ENCODE results near the gene CLNK. TPM values are rescaled to one million over a fixed set of nuclear protein-coding genes. Genes with fewer than 3 reads are reported as not detected.

Gene CLNK
- polyA plus RNA-seq, 2 of the 4 experiments (the other 2 are of a cell fraction) = not detected

DNA sequence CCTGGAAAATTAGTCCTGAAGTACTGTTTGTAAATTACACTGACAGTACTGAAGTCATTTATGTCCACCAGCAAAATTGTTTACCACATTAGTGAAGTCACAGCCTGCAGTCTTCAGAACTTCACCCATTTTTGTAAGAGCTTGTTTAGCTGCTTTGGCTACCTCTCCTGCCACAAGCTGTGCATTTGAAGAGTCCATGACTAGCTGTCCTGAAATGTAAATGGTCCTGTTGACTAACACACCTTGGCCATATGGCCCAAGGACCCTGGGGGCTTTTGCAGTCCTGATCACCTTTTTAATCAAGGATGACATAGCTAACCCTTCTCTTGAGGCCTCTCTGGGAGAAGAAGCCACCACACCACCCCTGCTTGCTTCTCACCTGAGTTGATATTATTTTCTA lies 205.9 kb downstream of the CLNK start:
- Histone ChIP-seq H3K9me3 (no peaks in the 10 kb centered on the region), H3K4me3 (no peak overlapping the region), H3K4me2 (no peak overlapping the region), H3K27ac (no peak overlapping the region), H3K4me1 (no peaks in the 10 kb centered on the region)
- no peak for DNase-seq (ENCODE audit: low read depth in 1 of 2, low spot score in 1 of 2)
- POLR2A ChIA-PET = no interaction called here
- no peak for FAIRE-seq
- CTCF ChIA-PET = no interaction called here
- no peak for ATAC-seq
- TF ChIP-seq EHMT2 (IDR thresholded peaks at IDR 0.05; ENCODE audit: low read depth) = no peak
- no peak for TF ChIP-seq TP53 (CRISPR knock-in tag; IDR thresholded peaks at IDR 0.05)
- no peak for TF ChIP-seq HOXA7 (CRISPR knock-in tag; IDR thresholded peaks at IDR 0.05)
- TF ChIP-seq, protein P1, sequence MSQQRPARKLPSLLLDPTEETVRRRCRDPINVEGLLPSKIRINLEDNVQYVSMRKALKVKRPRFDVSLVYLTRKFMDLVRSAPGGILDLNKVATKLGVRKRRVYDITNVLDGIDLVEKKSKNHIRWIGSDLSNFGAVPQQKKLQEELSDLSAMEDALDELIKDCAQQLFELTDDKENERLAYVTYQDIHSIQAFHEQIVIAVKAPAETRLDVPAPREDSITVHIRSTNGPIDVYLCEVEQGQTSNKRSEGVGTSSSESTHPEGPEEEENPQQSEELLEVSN (IDR thresholded peaks at IDR 0.05; ENCODE audit: borderline replicate concordance, low read depth) = no peak
- TF ChIP-seq, protein P2, sequence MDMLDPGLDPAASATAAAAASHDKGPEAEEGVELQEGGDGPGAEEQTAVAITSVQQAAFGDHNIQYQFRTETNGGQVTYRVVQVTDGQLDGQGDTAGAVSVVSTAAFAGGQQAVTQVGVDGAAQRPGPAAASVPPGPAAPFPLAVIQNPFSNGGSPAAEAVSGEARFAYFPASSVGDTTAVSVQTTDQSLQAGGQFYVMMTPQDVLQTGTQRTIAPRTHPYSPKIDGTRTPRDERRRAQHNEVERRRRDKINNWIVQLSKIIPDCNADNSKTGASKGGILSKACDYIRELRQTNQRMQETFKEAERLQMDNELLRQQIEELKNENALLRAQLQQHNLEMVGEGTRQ (IDR thresholded peaks at IDR 0.05) = no peak
- TF ChIP-seq POLR2A (IDR thresholded peaks at IDR 0.05; ENCODE audit: low read length) = no peak
- no peak for TF ChIP-seq HOXB13 (CRISPR knock-in tag; IDR thresholded peaks at IDR 0.05; ENCODE audit: low read depth)
- TF ChIP-seq ESRRA (IDR thresholded peaks at IDR 0.05; ENCODE audit: borderline replicate concordance, low read length) = no peak
- TF ChIP-seq, protein P3, sequence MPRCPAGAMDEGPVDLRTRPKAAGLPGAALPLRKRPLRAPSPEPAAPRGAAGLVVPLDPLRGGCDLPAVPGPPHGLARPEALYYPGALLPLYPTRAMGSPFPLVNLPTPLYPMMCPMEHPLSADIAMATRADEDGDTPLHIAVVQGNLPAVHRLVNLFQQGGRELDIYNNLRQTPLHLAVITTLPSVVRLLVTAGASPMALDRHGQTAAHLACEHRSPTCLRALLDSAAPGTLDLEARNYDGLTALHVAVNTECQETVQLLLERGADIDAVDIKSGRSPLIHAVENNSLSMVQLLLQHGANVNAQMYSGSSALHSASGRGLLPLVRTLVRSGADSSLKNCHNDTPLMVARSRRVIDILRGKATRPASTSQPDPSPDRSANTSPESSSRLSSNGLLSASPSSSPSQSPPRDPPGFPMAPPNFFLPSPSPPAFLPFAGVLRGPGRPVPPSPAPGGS (IDR thresholded peaks at IDR 0.05) = no peak
- TF ChIP-seq, protein P4, sequence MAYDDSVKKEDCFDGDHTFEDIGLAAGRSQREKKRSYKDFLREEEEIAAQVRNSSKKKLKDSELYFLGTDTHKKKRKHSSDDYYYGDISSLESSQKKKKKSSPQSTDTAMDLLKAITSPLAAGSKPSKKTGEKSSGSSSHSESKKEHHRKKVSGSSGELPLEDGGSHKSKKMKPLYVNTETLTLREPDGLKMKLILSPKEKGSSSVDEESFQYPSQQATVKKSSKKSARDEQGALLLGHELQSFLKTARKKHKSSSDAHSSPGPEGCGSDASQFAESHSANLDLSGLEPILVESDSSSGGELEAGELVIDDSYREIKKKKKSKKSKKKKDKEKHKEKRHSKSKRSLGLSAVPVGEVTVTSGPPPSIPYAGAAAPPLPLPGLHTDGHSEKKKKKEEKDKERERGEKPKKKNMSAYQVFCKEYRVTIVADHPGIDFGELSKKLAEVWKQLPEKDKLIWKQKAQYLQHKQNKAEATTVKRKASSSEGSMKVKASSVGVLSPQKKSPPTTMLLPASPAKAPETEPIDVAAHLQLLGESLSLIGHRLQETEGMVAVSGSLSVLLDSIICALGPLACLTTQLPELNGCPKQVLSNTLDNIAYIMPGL (CRISPR knock-in tag; IDR thresholded peaks at IDR 0.05; ENCODE audit: borderline replicate concordance) = no peak
- no peak for TF ChIP-seq CEBPB (IDR thresholded peaks at IDR 0.05)
- TF ChIP-seq HDAC2 (IDR thresholded peaks at IDR 0.05) = no peak
- TF ChIP-seq TFCP2L1 (CRISPR knock-in tag; IDR thresholded peaks at IDR 0.05) = no peak
- TF ChIP-seq SMC3 (IDR thresholded peaks at IDR 0.05) = no peak

DNA sequence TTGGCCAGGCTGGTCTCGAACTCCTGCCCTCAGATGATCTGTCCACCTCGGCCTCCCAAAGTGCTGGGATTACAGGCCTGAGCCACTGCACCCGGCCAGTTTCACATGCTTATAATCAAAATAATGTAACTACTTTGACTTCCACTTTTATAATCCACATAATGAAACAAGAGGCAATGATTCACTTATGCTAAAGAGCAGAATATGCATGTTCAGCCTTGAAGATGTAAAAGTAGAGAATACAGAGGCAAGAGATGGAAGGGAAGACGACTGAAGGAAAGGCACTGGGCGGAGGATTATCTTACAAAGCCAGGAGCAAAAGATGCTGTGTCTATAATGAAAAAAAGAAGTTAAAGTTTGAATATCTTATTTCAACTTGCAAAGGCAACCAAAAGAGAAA lies 214.1 kb downstream of the CLNK start:
- FAIRE-seq = no peak
- POLR2A ChIA-PET = no interaction called here
- Histone ChIP-seq H3K4me2 (no peak overlapping the region), H3K4me3 (no peak overlapping the region), H3K27ac (no peak overlapping the region), H3K9me3 (no peaks in the 10 kb centered on the region), H3K4me1 (no peaks in the 10 kb centered on the region)
- CTCF ChIA-PET = no interaction called here
- no peak for DNase-seq (ENCODE audit: low read depth in 1 of 2, low spot score in 1 of 2)
- WGBS (ENCODE audit: missing lambda C conversion rate) = 33% methylated on average over 5 of the region's 5 CpGs
- TF ChIP-seq, protein P5, sequence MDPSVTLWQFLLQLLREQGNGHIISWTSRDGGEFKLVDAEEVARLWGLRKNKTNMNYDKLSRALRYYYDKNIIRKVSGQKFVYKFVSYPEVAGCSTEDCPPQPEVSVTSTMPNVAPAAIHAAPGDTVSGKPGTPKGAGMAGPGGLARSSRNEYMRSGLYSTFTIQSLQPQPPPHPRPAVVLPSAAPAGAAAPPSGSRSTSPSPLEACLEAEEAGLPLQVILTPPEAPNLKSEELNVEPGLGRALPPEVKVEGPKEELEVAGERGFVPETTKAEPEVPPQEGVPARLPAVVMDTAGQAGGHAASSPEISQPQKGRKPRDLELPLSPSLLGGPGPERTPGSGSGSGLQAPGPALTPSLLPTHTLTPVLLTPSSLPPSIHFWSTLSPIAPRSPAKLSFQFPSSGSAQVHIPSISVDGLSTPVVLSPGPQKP (IDR thresholded peaks at IDR 0.05; ENCODE audit: low read depth, low read length) = no peak
- TF ChIP-seq, protein P6, sequence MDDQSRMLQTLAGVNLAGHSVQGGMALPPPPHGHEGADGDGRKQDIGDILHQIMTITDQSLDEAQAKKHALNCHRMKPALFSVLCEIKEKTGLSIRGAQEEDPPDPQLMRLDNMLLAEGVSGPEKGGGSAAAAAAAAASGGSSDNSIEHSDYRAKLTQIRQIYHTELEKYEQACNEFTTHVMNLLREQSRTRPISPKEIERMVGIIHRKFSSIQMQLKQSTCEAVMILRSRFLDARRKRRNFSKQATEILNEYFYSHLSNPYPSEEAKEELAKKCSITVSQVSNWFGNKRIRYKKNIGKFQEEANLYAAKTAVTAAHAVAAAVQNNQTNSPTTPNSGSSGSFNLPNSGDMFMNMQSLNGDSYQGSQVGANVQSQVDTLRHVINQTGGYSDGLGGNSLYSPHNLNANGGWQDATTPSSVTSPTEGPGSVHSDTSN (IDR thresholded peaks at IDR 0.05) = no peak
- TF ChIP-seq SREBF2 (IDR thresholded peaks at IDR 0.05) (no peak), RAD21 (conservative IDR thresholded peaks at IDR 0.05 in 1 of 2, IDR thresholded peaks at IDR 0.05 in 1 of 2) (no peak), CHD2 (IDR thresholded peaks at IDR 0.05; ENCODE audit: low read length, partially characterized antibody) (no peak), CEBPB (IDR thresholded peaks at IDR 0.05) (no peak), MYC (IDR thresholded peaks at IDR 0.05; ENCODE audit: borderline replicate concordance, low read length) (no peak), CHD4 (IDR thresholded peaks at IDR 0.05; ENCODE audit: borderline replicate concordance) (no peak), TP53 (CRISPR knock-in tag; IDR thresholded peaks at IDR 0.05) (no peak), TFCP2L1 (CRISPR knock-in tag; IDR thresholded peaks at IDR 0.05) (no peak), POLR2A (IDR thresholded peaks at IDR 0.05; ENCODE audit: low read length) (no peak), HOXB13 (CRISPR knock-in tag; IDR thresholded peaks at IDR 0.05; ENCODE audit: low read depth) (no peak), NPAS2 (CRISPR knock-in tag; IDR thresholded peaks at IDR 0.05; ENCODE audit: borderline replicate concordance) (no peak), ESRRA (IDR thresholded peaks at IDR 0.05; ENCODE audit: borderline replicate concordance, low read length) (no peak), MAFK (IDR thresholded peaks at IDR 0.05; ENCODE audit: partially characterized antibody) (no peak), RNF2 (IDR thresholded peaks at IDR 0.05; ENCODE audit: borderline replicate concordance, low read depth) (no peak)
- TF ChIP-seq, protein P3 (IDR thresholded peaks at IDR 0.05) = no peak
- TF ChIP-seq, protein P2 (IDR thresholded peaks at IDR 0.05) = no peak
- no peak for ATAC-seq
